ENCODE results near the gene POGLUT3.

DNA sequence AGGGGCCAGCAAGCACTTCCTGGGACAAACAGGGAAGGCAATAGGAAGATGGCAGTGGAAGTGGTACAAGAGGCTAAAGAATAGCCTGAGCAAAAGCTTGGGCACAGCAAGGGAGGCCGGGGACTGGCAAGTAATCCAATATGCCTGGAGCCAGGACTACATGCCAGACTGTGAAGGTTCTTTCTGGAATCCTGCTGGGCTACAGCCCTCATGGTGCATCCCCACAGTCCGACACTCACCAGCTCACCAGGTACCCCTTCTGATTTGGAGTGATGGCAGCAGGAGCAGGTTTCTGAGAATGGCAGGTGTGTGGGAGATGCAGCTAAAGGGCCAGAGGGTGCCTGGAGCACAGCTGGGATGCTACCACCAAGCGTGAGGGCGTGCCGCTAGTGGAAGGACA, 32.2 kb upstream of the POGLUT3 start:
- TF ChIP-seq, protein P1, sequence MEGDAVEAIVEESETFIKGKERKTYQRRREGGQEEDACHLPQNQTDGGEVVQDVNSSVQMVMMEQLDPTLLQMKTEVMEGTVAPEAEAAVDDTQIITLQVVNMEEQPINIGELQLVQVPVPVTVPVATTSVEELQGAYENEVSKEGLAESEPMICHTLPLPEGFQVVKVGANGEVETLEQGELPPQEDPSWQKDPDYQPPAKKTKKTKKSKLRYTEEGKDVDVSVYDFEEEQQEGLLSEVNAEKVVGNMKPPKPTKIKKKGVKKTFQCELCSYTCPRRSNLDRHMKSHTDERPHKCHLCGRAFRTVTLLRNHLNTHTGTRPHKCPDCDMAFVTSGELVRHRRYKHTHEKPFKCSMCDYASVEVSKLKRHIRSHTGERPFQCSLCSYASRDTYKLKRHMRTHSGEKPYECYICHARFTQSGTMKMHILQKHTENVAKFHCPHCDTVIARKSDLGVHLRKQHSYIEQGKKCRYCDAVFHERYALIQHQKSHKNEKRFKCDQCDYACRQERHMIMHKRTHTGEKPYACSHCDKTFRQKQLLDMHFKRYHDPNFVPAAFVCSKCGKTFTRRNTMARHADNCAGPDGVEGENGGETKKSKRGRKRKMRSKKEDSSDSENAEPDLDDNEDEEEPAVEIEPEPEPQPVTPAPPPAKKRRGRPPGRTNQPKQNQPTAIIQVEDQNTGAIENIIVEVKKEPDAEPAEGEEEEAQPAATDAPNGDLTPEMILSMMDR (IDR thresholded peaks at IDR 0.05), result no peak
- no peak for TF ChIP-seq POLR2A (IDR thresholded peaks at IDR 0.05; ENCODE audit: low read depth)

Measured in esophagus muscularis mucosa (tissue), 3 donors.